ENCODE data around the gene ZNF438.

- TF ChIP-seq ATF3 (CRISPR knock-in tag; IDR thresholded peaks at IDR 0.05): no peak
- no peak for TF ChIP-seq UBTF (CRISPR knock-in tag; IDR thresholded peaks at IDR 0.05)
- no peak for TF ChIP-seq ZNF350 (CRISPR knock-in tag; IDR thresholded peaks at IDR 0.05; ENCODE audit: borderline replicate concordance, low read depth)
- TF ChIP-seq ZNF292 (CRISPR knock-in tag; IDR thresholded peaks at IDR 0.05; ENCODE audit: borderline replicate concordance, low read depth): no peak
These were observed 227.8 kb downstream of the ZNF438 start for GRCh38 chr10:30803892-30804322.

Measured in HepG2 (cell line).